ENCODE data around the gene TIAM2. TPM values are rescaled to one million over a fixed set of nuclear protein-coding genes. Genes with fewer than 3 reads are reported as not detected.

Gene TIAM2
- total and polyA plus RNA-seq, 2 donors (not counting 3 experiments of a cell fraction or from before 2014, with no cell fraction given): 9.6 to 18.5 TPM

GRCh38 chr6:155222506-155222905, 227.4 kb downstream of the TIAM2 start:
- Histone ChIP-seq H2AFZ (ENCODE audit: low read depth, low read length) (no peak overlapping the region), H3K27me3 (ENCODE audit: control insufficient read depth in 2 of 2, insufficient read depth in 2 of 2, low read length in 2 of 2) (no peaks in the 10 kb centered on the region), H3K4me2 (ENCODE audit: insufficient read depth, low read length) (no peak overlapping the region), H3K4me3 (replicated peaks in 1 of 3; ENCODE audit: insufficient read depth in 1 of 3, low read depth in 1 of 3, low read length in 3 of 3) (no peak overlapping the region), H3K27ac (ENCODE audit: insufficient read depth, low read depth, low read length) (no peak overlapping the region), H3K9me1 (replicated peaks; ENCODE audit: control insufficient read depth, extremely low read depth, insufficient read depth, low read length) (no peaks in the 10 kb centered on the region), H3K9ac (replicated peaks; ENCODE audit: extremely low read depth, insufficient read depth, low read length) (no peak overlapping the region), H3K36me3 (ENCODE audit: control insufficient read depth in 2 of 2, extremely low read depth in 1 of 2, insufficient read depth in 2 of 2, low read length in 2 of 2) (no peaks in the 10 kb centered on the region), H3K9me3 (replicated peaks; ENCODE audit: control insufficient read depth, insufficient read depth, low read length) (no peaks in the 10 kb centered on the region), H3K4me1 (ENCODE audit: control insufficient read depth, extremely low read depth, insufficient read depth, low read length) (peaks cover 15% of the 10 kb centered on the region), H3K79me2 (ENCODE audit: control insufficient read depth, insufficient read depth, low read length) (no peaks in the 10 kb centered on the region), H4K20me1 (replicated peaks; ENCODE audit: control insufficient read depth, extremely low read depth, insufficient read depth, low read length) (no peaks in the 10 kb centered on the region)
- intact Hi-C loops (cut with micrococcal nuclease) (no loop called here), dilution Hi-C loops (cut with MboI; ENCODE audit: extremely low pct_ligation_motif_present, low sequenced_read_pairs) (no loop called here)
- no peak for TF ChIP-seq JUN (IDR thresholded peaks at IDR 0.05; ENCODE audit: borderline replicate concordance, insufficient read depth, insufficient read length, low read depth)
- TF ChIP-seq FOS (IDR thresholded peaks at IDR 0.05; ENCODE audit: borderline replicate concordance, insufficient read depth, low read length): no peak
- TF ChIP-seq MAX (IDR thresholded peaks at IDR 0.05; ENCODE audit: insufficient read depth, insufficient read length): no peak
- TF ChIP-seq GATA2 (IDR thresholded peaks at IDR 0.05; ENCODE audit: insufficient read depth, insufficient read length, low read depth, low read length): no peak
- TF ChIP-seq POLR2AphosphoS5 (IDR thresholded peaks at IDR 0.05; ENCODE audit: insufficient read depth, low read depth, low read length): no peak
- TF ChIP-seq, protein P1, sequence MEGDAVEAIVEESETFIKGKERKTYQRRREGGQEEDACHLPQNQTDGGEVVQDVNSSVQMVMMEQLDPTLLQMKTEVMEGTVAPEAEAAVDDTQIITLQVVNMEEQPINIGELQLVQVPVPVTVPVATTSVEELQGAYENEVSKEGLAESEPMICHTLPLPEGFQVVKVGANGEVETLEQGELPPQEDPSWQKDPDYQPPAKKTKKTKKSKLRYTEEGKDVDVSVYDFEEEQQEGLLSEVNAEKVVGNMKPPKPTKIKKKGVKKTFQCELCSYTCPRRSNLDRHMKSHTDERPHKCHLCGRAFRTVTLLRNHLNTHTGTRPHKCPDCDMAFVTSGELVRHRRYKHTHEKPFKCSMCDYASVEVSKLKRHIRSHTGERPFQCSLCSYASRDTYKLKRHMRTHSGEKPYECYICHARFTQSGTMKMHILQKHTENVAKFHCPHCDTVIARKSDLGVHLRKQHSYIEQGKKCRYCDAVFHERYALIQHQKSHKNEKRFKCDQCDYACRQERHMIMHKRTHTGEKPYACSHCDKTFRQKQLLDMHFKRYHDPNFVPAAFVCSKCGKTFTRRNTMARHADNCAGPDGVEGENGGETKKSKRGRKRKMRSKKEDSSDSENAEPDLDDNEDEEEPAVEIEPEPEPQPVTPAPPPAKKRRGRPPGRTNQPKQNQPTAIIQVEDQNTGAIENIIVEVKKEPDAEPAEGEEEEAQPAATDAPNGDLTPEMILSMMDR (IDR thresholded peaks at IDR 0.05; ENCODE audit: extremely low read depth in 1 of 2, insufficient read depth in 1 of 2, low read depth in 1 of 2, low read length in 2 of 2): no peak
- TF ChIP-seq POLR2A (IDR thresholded peaks at IDR 0.05; ENCODE audit: low read depth, low read length): no peak
- no peak for TF ChIP-seq MYC (IDR thresholded peaks at IDR 0.05; ENCODE audit: low read depth, low read length)
- no peak for TF ChIP-seq EZH2 (IDR thresholded peaks at IDR 0.05; ENCODE audit: borderline replicate concordance, low read depth, low read length, severe bottlenecking)
- ChIA-PET CTCF (interaction anchor here (1.2 to 1.7 kb wide), 3 partner anchors 13 to 26 kb away, joined by 3 to 8 read pairs (median 3); no protein-coding TSS in a partner anchor), POLR2A (no interaction called here)
- FAIRE-seq (no peak), DNase-seq (ENCODE audit: low read depth, low spot score) (no peak)
- no TSS peak for BruUV-seq (replicated peaks)

Measured in endothelial cell of umbilical vein (primary cell).